SH-SY5Y (cell line): ENCODE data around the gene VPS37C.

ENCODE experiments used
- GATA2 ChIP-seq: IDR thresholded peaks from 2 replicates; pipeline ENCODE4 v1.6.1; 2011; ENCODE audit warnings: mild to moderate bottlenecking, low read depth, low read length
- GATA3 ChIP-seq: IDR thresholded peaks from 2 replicates; pipeline ENCODE4 v1.6.1; 2011; ENCODE audit warnings: low read depth, mild to moderate bottlenecking, low read length, moderate library complexity

GRCh38 chr11:61181489-61181888, 20.3 kb upstream of the VPS37C start:
- TF ChIP-seq GATA2 (no peak), GATA3 (no peak)
